ENCODE data around the gene KANSL3.

DNA sequence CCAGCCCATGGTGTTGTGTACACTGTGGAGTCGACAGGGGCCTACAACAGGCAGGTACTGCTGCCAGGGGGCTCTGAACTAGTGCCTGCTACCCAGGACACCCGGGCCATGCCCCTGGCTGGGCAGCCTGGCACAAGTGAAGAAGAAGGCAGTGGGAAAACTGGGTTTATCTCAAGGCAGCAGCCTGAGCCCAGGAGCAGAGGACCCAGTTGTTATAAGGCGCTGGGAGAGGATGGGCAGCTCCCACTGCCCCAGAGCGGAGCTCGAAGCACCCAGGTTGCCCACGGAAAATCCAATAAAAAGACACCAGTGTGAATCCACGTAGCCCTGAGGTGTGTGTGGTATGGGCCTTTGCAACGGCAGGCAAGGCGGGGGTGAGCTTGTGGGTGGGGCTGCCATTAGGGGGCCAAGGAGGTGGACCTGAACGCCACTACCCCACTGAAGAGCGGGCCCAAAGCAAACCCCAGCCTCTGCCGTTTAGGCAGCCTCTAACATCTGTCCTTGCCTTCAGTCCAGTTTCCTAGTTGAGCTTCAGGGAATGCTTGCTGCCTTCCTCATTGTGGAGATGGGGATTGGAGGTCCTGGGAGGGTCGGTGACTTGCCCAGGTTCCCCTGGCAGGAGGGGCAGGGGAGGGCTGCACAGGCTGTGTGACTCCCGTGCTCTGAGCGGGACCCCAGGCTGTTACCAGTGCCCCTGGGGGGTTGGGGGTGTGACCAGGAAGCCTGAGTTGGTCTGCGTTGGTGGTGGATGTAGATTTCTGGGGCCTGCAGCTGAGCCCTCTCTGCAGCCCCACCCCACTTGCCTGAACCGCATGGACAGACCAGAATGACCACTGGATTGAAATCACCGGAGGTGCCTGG, 85.6 kb downstream of the KANSL3 start:
- TF ChIP-seq, protein P1, sequence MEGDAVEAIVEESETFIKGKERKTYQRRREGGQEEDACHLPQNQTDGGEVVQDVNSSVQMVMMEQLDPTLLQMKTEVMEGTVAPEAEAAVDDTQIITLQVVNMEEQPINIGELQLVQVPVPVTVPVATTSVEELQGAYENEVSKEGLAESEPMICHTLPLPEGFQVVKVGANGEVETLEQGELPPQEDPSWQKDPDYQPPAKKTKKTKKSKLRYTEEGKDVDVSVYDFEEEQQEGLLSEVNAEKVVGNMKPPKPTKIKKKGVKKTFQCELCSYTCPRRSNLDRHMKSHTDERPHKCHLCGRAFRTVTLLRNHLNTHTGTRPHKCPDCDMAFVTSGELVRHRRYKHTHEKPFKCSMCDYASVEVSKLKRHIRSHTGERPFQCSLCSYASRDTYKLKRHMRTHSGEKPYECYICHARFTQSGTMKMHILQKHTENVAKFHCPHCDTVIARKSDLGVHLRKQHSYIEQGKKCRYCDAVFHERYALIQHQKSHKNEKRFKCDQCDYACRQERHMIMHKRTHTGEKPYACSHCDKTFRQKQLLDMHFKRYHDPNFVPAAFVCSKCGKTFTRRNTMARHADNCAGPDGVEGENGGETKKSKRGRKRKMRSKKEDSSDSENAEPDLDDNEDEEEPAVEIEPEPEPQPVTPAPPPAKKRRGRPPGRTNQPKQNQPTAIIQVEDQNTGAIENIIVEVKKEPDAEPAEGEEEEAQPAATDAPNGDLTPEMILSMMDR (IDR thresholded peaks at IDR 0.05): no peak
- TF ChIP-seq POLR2A (IDR thresholded peaks at IDR 0.05): no peak
